Stomach (tissue), 4 donors: ENCODE data around the gene CYP2J2.

Experiments
- CTCF ChIP-seq, 7 experiments: fragments of 450-650 bp in 4 of 7; fragments of 200-600 bp in 3 of 7; sonication (generic) in 3 of 7; IDR thresholded peaks; one replicate each; pipeline ENCODE4 v1.5.1; 2016 to 2019; ENCODE audit warnings: antibody characterized with exemption in 7 of 7, control low read depth in 2 of 7, mild to moderate bottlenecking in 1 of 7
- EP300 ChIP-seq: sonication (generic); formaldehyde crosslinking; IDR thresholded peaks from one replicate; pipeline ENCODE4 v1.6.1; 2017; ENCODE audit warnings: antibody characterized with exemption

- TF ChIP-seq CTCF (IDR thresholded peaks at IDR 0.05) (no peak), EP300 (no peak)
Measured at GRCh38 chr1:59917785-59918180, 8.8 kb downstream of the CYP2J2 start.
